GM12801 (cell line): ENCODE measurements around the gene ALAS1.

Experiments used
- TF ChIP-seq, protein P1 (sequence below): IDR thresholded peaks from one replicate; pipeline ENCODE4 v1.5.1; 2011; ENCODE audit warnings: control low read depth; ENCODE audit not compliant: insufficient read length; ENCODE audit errors: extremely low read depth

ALAS1 gene

DNA sequence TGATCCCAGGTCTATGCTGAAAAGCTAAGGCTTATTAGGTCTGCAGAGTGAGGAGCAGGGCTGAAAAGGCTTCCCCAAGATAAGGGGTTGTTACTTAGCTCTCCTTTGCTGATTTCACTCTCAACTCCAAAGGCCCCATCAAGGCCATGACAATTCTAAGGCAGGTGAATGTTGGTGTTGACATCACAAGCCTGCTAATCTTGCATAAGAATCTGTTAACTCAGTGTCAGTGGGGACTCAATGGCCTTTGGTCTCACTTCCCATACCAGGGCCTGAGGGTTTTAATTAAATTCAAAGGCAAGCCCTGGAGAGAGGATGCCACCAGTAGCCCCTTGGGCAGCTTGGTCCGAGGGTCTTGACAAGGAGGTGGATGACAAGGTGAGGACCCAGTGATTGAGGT is 9.4 kb upstream of the ALAS1 start:
- TF ChIP-seq, protein P1, sequence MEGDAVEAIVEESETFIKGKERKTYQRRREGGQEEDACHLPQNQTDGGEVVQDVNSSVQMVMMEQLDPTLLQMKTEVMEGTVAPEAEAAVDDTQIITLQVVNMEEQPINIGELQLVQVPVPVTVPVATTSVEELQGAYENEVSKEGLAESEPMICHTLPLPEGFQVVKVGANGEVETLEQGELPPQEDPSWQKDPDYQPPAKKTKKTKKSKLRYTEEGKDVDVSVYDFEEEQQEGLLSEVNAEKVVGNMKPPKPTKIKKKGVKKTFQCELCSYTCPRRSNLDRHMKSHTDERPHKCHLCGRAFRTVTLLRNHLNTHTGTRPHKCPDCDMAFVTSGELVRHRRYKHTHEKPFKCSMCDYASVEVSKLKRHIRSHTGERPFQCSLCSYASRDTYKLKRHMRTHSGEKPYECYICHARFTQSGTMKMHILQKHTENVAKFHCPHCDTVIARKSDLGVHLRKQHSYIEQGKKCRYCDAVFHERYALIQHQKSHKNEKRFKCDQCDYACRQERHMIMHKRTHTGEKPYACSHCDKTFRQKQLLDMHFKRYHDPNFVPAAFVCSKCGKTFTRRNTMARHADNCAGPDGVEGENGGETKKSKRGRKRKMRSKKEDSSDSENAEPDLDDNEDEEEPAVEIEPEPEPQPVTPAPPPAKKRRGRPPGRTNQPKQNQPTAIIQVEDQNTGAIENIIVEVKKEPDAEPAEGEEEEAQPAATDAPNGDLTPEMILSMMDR = no peak

GRCh38 chr3:52190294-52191074 is 7.5 kb upstream of the ALAS1 start:
- TF ChIP-seq, protein P1 = no peak

GRCh38 chr3:52191663-52192062 is 6.3 kb upstream of the ALAS1 start:
- TF ChIP-seq, protein P1 = no peak

DNA sequence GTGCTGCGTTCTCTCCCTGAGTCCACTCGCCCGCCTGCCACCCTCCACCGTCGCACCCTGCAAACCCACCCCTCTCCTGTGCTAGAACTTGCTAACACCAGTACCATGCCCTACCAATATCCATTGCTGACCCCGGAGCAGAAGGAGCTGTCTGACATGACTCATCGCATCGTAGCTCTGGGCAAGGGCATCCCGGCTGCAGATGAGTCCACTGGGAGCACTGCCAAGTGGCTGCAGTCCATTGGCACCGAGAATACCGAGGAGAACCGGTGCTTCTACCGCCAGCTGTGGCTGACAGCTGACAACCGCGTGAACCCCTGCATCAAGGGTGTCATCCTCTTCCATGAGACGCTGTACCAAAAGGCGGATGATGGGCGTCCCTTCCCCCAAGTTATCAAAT is 4.9 kb upstream of the ALAS1 start:
- TF ChIP-seq, protein P1 = no peak

DNA sequence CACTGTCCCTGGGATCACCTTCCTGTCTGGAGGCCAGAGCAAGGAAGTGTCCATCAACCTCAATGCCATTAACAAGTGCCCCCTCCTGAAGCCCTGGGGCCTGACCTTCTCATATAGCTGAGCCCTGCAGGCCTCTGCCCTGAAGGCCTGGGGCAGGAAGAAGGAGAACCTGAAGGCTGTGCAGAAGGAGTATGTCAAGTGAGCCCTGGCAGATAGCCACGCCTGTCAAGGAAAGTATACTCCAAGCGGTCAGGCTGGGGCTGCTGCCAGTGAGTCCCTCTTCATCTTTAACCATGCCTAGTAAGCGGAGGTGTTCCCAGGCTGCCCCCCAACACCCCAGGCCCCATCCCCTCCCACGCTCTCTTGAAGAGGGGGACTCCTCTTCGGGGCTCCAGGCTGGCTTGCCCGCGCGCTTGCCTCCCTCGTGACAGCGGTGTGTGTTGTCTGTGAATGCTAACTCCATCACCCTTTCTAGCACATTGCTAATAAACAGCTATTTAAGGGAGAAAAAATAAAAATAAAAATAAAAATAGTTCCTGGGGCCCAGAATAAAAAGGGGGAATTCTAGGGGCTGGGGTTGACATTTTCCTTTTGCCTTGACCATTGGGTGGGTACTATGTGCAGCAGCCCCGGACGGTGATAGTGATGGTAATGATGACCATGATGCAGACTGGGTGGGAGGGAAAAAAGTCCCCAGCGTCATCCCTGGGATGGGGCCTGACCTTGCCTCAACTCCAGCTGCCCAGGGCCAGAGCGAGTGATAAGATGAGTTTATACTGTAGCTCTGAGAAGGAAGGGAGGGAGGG is 3.3 kb upstream of the ALAS1 start:
- TF ChIP-seq, protein P1 = no peak

DNA sequence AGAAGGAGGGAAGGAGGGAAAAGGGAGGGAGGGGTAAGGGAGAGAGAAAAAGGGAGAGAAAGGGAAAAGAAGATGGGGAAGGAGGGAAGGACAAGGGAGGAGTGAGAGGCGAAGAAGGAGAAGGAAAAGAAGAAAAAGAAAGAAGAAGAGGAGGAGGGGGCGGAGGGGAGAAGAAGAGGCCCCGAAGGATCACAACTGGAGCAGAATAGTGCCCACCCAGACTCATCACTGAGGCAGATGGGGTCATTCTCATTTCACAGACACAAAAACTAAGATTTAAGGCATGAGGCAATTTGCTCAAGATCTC is 2.7 kb upstream of the ALAS1 start:
- TF ChIP-seq, protein P1 = no peak

- TF ChIP-seq, protein P1 = no peak
Observed at GRCh38 chr3:52195823-52196331, 2.1 kb upstream of the ALAS1 start.
